T-cell (primary cell): Measurements from ENCODE around the gene GAS6. TPM values are rescaled to one million over a fixed set of nuclear protein-coding genes. Genes with fewer than 3 reads are reported as not detected.

Source experiments
- ATAC-seq, 4 experiments: fragments of 200-7000 bp in 3 of 4; fragments of 150-1000 bp in 1 of 4; cut with Tn5 transposase; replicated peaks in 1 of 4; 1 replicate in 3 of 4; 2 replicates in 1 of 4; pipeline ENCODE4 v1.10.0; 2021; ENCODE audit warnings: moderate library complexity in 3 of 4, mild to moderate bottlenecking in 2 of 4, moderate number of reproducible peaks in 1 of 4
- CTCF ChIA-PET, 2 donors: fragments of 300-600 bp; sonication (Branson Sonifier 250); formaldehyde crosslinking; loops; one replicate each; lab custom pipeline; 2022; ENCODE audit warnings: antibody characterized with exemption in 2 of 2; lab: Charles Lee
- POLR2A ChIA-PET, 2 donors: fragments of 300-600 bp; sonication (Branson Sonifier 250); formaldehyde crosslinking; loops; one replicate each; lab custom pipeline; 2022; ENCODE audit warnings: antibody characterized with exemption in 2 of 2; lab: Charles Lee
- DNase-seq, 35 experiments: peaks; one replicate each; pipeline versions ENCODE4 v3.0.0 to v3.0.0-alpha.2; 2013 to 2023
- H3K27ac ChIP-seq: one replicate; pipeline ENCODE4 v1.5.1; 2013; ENCODE audit warnings: low read length
- H3K27me3 ChIP-seq, 2 experiments: replicated peaks in 1 of 2; 1 replicate in 1 of 2; 2 replicates in 1 of 2; pipeline versions ENCODE4 v1.6.1 to v1.7.0; 2013; ENCODE audit warnings: low read length in 1 of 2, mixed read lengths in 1 of 2; ENCODE audit not compliant: control insufficient read depth in 2 of 2, insufficient read depth in 2 of 2; ENCODE audit errors: extremely low read depth in 1 of 2
- H3K36me3 ChIP-seq, 2 donors: 1 replicate in 1 of 2; 2 replicates in 1 of 2; pipeline versions ENCODE4 v1.6.1 to v1.7.0; 2013; ENCODE audit warnings: low read length in 1 of 2; ENCODE audit not compliant: control insufficient read depth in 2 of 2, insufficient read depth in 1 of 2; ENCODE audit errors: extremely low read depth in 1 of 2
- H3K4me1 ChIP-seq, 2 experiments: 1 replicate in 1 of 2; 2 replicates in 1 of 2; pipeline versions ENCODE4 v1.6.1 to v1.7.0; 2013; ENCODE audit warnings: low read length in 2 of 2, mixed read lengths in 1 of 2; ENCODE audit not compliant: insufficient read depth in 2 of 2, control insufficient read depth in 1 of 2; ENCODE audit errors: extremely low read depth in 1 of 2
- H3K4me3 ChIP-seq, 2 donors: 1 replicate in 1 of 2; 2 replicates in 1 of 2; pipeline versions ENCODE4 v1.5.1 to v1.7.0; 2013; ENCODE audit warnings: mild to moderate bottlenecking in 2 of 2, low read length in 1 of 2, moderate library complexity in 1 of 2; ENCODE audit not compliant: control insufficient read depth in 1 of 2; ENCODE audit errors: extremely low read depth in 1 of 2
- H3K9me3 ChIP-seq: 2 replicates; pipeline ENCODE4 v1.7.0; 2013
- H3K27ac Mint-ChIP-seq, 2 donors: one replicate each; pipeline ENCODE4 v1.8.0; 2020 to 2021; ENCODE audit warnings: mild to moderate bottlenecking in 2 of 2, mixed read lengths in 2 of 2
- H3K27me3 Mint-ChIP-seq, 2 donors: one replicate each; pipeline ENCODE4 v1.8.0; 2021 to 2022; ENCODE audit warnings: mixed read lengths in 2 of 2
- H3K36me3 Mint-ChIP-seq: one replicate; pipeline ENCODE4 v1.8.0; 2021; ENCODE audit warnings: mixed read lengths
- H3K4me1 Mint-ChIP-seq, 3 donors: one replicate each; pipeline ENCODE4 v1.8.0; 2020 to 2022; ENCODE audit warnings: mixed read lengths in 3 of 3, mild to moderate bottlenecking in 1 of 3
- H3K4me3 Mint-ChIP-seq, 3 donors: one replicate each; pipeline ENCODE4 v1.8.0; 2020 to 2022; ENCODE audit warnings: mild to moderate bottlenecking in 3 of 3, mixed read lengths in 3 of 3, moderate library complexity in 3 of 3
- H3K9me3 Mint-ChIP-seq, 3 donors: one replicate each; pipeline ENCODE4 v1.8.0; 2020 to 2022; ENCODE audit warnings: mixed read lengths in 3 of 3
- WGBS: methylation state at CpG from one replicate; pipeline ENCODE4 v1.1.5; 2013; ENCODE audit warnings: missing lambda C conversion rate; ENCODE audit not compliant: insufficient coverage; 5-methylcytosine and 5-hydroxymethylcytosine counted together
- total RNA-seq, 35 experiments: library from RNA in 6 of 35; stranded (reverse) in 6 of 35; fragments of 120-200 nt in 1 of 35; gene quantifications; one replicate each; pipeline versions ENCODE4 v1.2.1 to v1.2.4 and lab custom pipeline; 2013 to 2026

Gene GAS6
- total RNA-seq, 5 donors from 2014 or later (not counting 1 experiment from before 2014, with no cell fraction given) = 1.1 to 10.2 (median 4.7) TPM

GRCh38 chr13:113811081-113811928, 52.6 kb downstream of the GAS6 start:
- CTCF ChIA-PET = no interaction called here
- POLR2A ChIA-PET = no interaction called here
- no peaks in the 10 kb centered on the region for H3K9me3 ChIP-seq
- H3K4me3 ChIP-seq = no peak overlapping the region
- ATAC-seq (no peak), DNase-seq (no peak)
- Mint-ChIP-seq H3K36me3 (no peaks in the 10 kb centered on the region), H3K4me3 (no peak overlapping the region), H3K27me3 (no peaks in the 10 kb centered on the region), H3K9me3 (peaks cover 0 to 4% (median 0%) of the 10 kb centered on the region in 3 donors), H3K27ac (no peak overlapping the region), H3K4me1 (peaks cover 11 to 15% (median 12%) of the 10 kb centered on the region in 3 donors)
- H3K27me3 ChIP-seq = peaks cover 0 to 19% of the 10 kb centered on the region in 2 experiments
- peaks cover under 1 to 11% of the 10 kb centered on the region in 2 experiments for H3K4me1 ChIP-seq
- no peak overlapping the region for H3K27ac ChIP-seq
- H3K36me3 ChIP-seq = no peaks in the 10 kb centered on the region
- 82% methylated on average over 6 of the region's 30 CpGs for WGBS

DNA sequence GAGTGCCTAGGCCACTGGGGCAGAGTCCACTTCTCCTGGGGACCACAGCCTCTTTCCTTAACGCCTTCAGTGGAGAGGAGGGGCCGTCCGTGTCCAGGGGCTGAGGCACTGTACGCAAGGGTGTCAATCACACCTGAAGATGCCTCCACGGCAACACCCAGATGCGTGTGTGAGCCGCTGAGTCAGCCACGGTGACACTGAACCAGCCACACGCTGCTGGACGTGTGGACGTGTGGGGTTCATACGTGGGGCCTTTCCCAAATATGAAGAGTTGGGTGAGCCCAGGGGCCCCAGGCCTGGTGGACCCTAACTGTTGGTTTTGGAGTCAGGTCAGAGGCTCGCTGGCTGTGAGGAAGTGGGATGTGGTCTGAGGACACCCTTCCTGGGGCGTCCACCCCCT, 53.2 kb downstream of the GAS6 start:
- peaks cover 0 to 4% (median 0%) of the 10 kb centered on the region in 3 donors for H3K9me3 Mint-ChIP-seq
- no peak for DNase-seq
- no peak overlapping the region for H3K27ac ChIP-seq
- no peak overlapping the region for H3K4me3 ChIP-seq
- H3K36me3 Mint-ChIP-seq = no peaks in the 10 kb centered on the region
- ATAC-seq = no peak
- no peaks in the 10 kb centered on the region for H3K36me3 ChIP-seq
- 89% methylated on average over 13 of the region's 14 CpGs for WGBS
- ChIA-PET CTCF (no interaction called here), POLR2A (no interaction called here)
- H3K27me3 ChIP-seq = peaks cover 0 to 22% of the 10 kb centered on the region in 2 experiments
- no peaks in the 10 kb centered on the region for H3K9me3 ChIP-seq
- H3K4me3 Mint-ChIP-seq = no peak overlapping the region
- H3K4me1 Mint-ChIP-seq = peaks cover 4 to 8% (median 6%) of the 10 kb centered on the region in 3 donors
- H3K27ac Mint-ChIP-seq = no peak overlapping the region
- H3K27me3 Mint-ChIP-seq = no peaks in the 10 kb centered on the region
- H3K4me1 ChIP-seq = peaks cover 0 to 4% of the 10 kb centered on the region in 2 experiments

- ChIA-PET POLR2A (no interaction called here), CTCF (no interaction called here)
- H3K27ac ChIP-seq = no peak overlapping the region
- H3K36me3 Mint-ChIP-seq = no peaks in the 10 kb centered on the region
- WGBS = 52% methylated on average over 2 of the region's 2 CpGs
- ATAC-seq (no peak), DNase-seq (no peak)
- no peaks in the 10 kb centered on the region for H3K36me3 ChIP-seq
- no peak overlapping the region for H3K4me3 Mint-ChIP-seq
- H3K4me3 ChIP-seq = no peak overlapping the region
- no peaks in the 10 kb centered on the region for H3K27me3 Mint-ChIP-seq
- peaks cover 0 to 27% of the 10 kb centered on the region in 2 experiments for H3K27me3 ChIP-seq
- H3K4me1 ChIP-seq = no peaks in the 10 kb centered on the region
- H3K27ac Mint-ChIP-seq = no peak overlapping the region
- H3K4me1 Mint-ChIP-seq = peaks cover 0 to 3% (median 2%) of the 10 kb centered on the region in 3 donors
- peaks cover 0 to 4% (median 0%) of the 10 kb centered on the region in 3 donors for H3K9me3 Mint-ChIP-seq
- H3K9me3 ChIP-seq = no peaks in the 10 kb centered on the region
These were observed 53.9 kb downstream of the GAS6 start for GRCh38 chr13:113809934-113810333.

DNA sequence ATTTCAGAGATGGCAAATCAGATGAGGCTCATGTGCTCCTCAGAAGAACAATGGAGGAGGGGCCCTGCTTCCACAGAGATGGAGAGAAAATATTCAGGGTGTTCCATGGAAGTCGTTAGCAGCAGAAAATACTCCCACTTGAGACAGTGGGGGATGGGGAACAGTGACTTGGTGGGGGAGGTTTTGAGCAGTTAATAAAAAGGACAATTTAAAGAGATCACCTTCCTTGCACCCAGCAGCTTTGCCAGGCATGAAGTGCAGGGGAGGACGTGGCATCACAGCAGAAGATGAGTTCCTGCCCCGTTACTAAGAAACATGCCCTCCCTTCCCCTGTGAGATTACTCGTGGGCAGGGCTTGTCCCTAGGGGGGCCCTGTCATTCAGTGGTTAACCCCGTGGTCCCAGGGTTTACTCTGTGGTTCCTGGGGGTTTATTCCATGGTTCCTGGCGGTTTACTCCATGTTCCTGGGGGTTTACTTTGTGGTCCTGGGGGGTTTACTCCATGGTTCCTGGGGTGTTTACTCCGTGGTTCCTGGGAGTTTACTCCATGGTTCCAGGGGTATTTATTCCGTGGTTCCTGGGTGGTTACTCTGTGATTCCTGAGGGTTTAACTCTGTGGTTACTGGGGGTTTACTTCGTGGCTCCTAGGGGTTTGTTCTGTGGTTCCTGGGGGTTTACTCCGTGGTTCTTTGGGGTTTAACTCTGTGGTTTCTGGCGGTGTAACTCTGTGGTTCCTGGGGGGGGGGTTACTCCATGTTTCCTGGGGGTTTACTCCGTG, 55.6 kb downstream of the GAS6 start:
- no peak overlapping the region for H3K4me3 Mint-ChIP-seq
- POLR2A ChIA-PET = no interaction called here
- WGBS = 77% methylated on average over 3 of the region's 12 CpGs
- ATAC-seq (no peak), DNase-seq (no peak)
- no peak overlapping the region for H3K4me3 ChIP-seq
- peaks cover 0 to 34% of the 10 kb centered on the region in 2 experiments for H3K27me3 ChIP-seq
- H3K36me3 ChIP-seq = no peaks in the 10 kb centered on the region
- H3K4me1 ChIP-seq = no peaks in the 10 kb centered on the region
- no peaks in the 10 kb centered on the region for H3K9me3 ChIP-seq
- H3K27ac ChIP-seq = no peak overlapping the region
- H3K36me3 Mint-ChIP-seq = no peaks in the 10 kb centered on the region
- H3K27me3 Mint-ChIP-seq = no peaks in the 10 kb centered on the region
- no peak overlapping the region for H3K27ac Mint-ChIP-seq
- H3K4me1 Mint-ChIP-seq = peaks cover 0 to 2% (median 2%) of the 10 kb centered on the region in 3 donors
- H3K9me3 Mint-ChIP-seq = peaks cover 0 to 4% (median 0%) of the 10 kb centered on the region in 3 donors
- CTCF ChIA-PET = no interaction called here

DNA sequence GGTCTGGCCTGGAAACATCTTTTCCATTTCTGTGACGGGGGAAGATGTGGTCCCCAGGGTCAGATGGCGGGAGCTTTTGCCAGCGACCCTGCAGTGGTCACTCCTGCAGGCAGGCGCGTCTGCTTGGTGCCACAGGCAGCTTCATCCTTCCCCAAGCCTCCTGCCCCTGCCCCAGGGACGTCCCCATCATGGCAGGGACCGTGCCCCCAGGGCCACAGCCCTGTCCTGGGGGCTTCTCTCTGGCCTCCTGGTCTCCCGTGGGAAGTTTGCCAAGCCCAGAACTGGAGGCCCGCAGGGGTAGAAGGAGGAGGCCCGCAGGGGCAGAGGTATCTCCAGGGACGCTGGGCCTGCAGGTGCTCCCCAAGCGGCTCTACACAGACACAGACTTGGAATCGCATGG, 57.4 kb downstream of the GAS6 start:
- H3K9me3 ChIP-seq = no peaks in the 10 kb centered on the region
- peaks cover 0 to 2% (median 2%) of the 10 kb centered on the region in 3 donors for H3K4me1 Mint-ChIP-seq
- peaks cover 0 to 44% of the 10 kb centered on the region in 2 experiments for H3K27me3 ChIP-seq
- H3K27me3 Mint-ChIP-seq = peaks cover 0 to 2% of the 10 kb centered on the region in 2 donors
- H3K36me3 Mint-ChIP-seq = no peaks in the 10 kb centered on the region
- H3K27ac ChIP-seq = no peak overlapping the region
- ChIA-PET CTCF (no interaction called here), POLR2A (no interaction called here)
- peaks cover 0 to 4% (median 0%) of the 10 kb centered on the region in 3 donors for H3K9me3 Mint-ChIP-seq
- no peak for DNase-seq
- H3K4me3 Mint-ChIP-seq = no peak overlapping the region
- no peak overlapping the region for H3K4me3 ChIP-seq
- WGBS = 98% methylated on average over 9 of the region's 13 CpGs
- H3K27ac Mint-ChIP-seq = no peak overlapping the region
- ATAC-seq = no peak
- H3K4me1 ChIP-seq = peaks cover 0 to 2% of the 10 kb centered on the region in 2 experiments
- no peaks in the 10 kb centered on the region for H3K36me3 ChIP-seq

- Histone ChIP-seq H3K27ac (no peak overlapping the region), H3K36me3 (no peaks in the 10 kb centered on the region), H3K4me3 (no peak overlapping the region), H3K9me3 (no peaks in the 10 kb centered on the region), H3K4me1 (peaks cover 0 to 2% of the 10 kb centered on the region in 2 experiments), H3K27me3 (peaks cover 0 to 44% of the 10 kb centered on the region in 2 experiments)
- no peak overlapping the region for H3K4me3 Mint-ChIP-seq
- H3K4me1 Mint-ChIP-seq = peaks cover 0 to 2% (median 2%) of the 10 kb centered on the region in 3 donors
- no peak for ATAC-seq
- WGBS = 85% methylated on average over 11 of the region's 11 CpGs
- no peak for DNase-seq
- H3K27me3 Mint-ChIP-seq = peaks cover 0 to 2% of the 10 kb centered on the region in 2 donors
- no peak overlapping the region for H3K27ac Mint-ChIP-seq
- CTCF ChIA-PET = no interaction called here
- H3K9me3 Mint-ChIP-seq = peaks cover 0 to 4% (median 0%) of the 10 kb centered on the region in 3 donors
- POLR2A ChIA-PET = no interaction called here
- no peaks in the 10 kb centered on the region for H3K36me3 Mint-ChIP-seq
These were observed 57.8 kb downstream of the GAS6 start for GRCh38 chr13:113806104-113806471.
